HepG2 (cell line): ENCODE results near the gene DHRS1. TPM values are rescaled to one million over a fixed set of nuclear protein-coding genes. Genes with fewer than 3 reads are reported as not detected.

Experiments used
- ASH2L ChIP-seq: fragments of 300-600, 200-600 bp; sonication (generic); IDR thresholded peaks from 2 replicates; pipeline ENCODE4 v1.7.0; 2017; ENCODE audit warnings: low read depth, mild to moderate bottlenecking, moderate library complexity, mixed read lengths, low read length; ENCODE audit not compliant: insufficient read length
- ATF1 ChIP-seq: IDR thresholded peaks from 2 replicates; pipeline ENCODE4 v1.6.1; 2016; ENCODE audit warnings: mild to moderate bottlenecking, control low read depth
- ATM ChIP-seq: fragments of 450-650 bp; IDR thresholded peaks from 2 replicates; pipeline ENCODE4 v1.7.1; 2017; ENCODE audit warnings: mild to moderate bottlenecking, borderline replicate concordance
- FOXM1 ChIP-seq: sonication (generic); formaldehyde crosslinking; IDR thresholded peaks from 2 replicates; pipeline ENCODE4 v1.5.0; 2020; ENCODE audit warnings: missing genetic modification reagents
- GABPA ChIP-seq, 2 experiments: IDR thresholded peaks; 2 replicates each; pipeline ENCODE4 v1.6.1; 2011 to 2016; ENCODE audit warnings: low read depth in 2 of 2, low read length in 1 of 2, missing biosample characterization in 1 of 2, missing genetic modification characterization in 1 of 2
- GLI4 ChIP-seq: sonication (generic); formaldehyde crosslinking; IDR thresholded peaks from 2 replicates; pipeline ENCODE4 v1.5.1; 2020; ENCODE audit warnings: missing genetic modification reagents, mild to moderate bottlenecking, moderate library complexity, borderline replicate concordance
- HIVEP1 ChIP-seq: sonication (generic); formaldehyde crosslinking; IDR thresholded peaks from 2 replicates; pipeline ENCODE4 v1.4.0; 2020; ENCODE audit warnings: mild to moderate bottlenecking, missing genetic modification reagents
- JUNB ChIP-seq: sonication (generic); formaldehyde crosslinking; IDR thresholded peaks from 2 replicates; pipeline ENCODE4 v1.8.0; 2022; ENCODE audit warnings: missing genetic modification reagents, mild to moderate bottlenecking, borderline replicate concordance
- KLF12 ChIP-seq: sonication (generic); formaldehyde crosslinking; IDR thresholded peaks from 2 replicates; pipeline ENCODE4 v1.4.0; 2020; ENCODE audit warnings: missing genetic modification reagents, borderline replicate concordance
- PAF1 ChIP-seq: IDR thresholded peaks from 2 replicates; pipeline ENCODE4 v1.6.1; 2016; ENCODE audit warnings: missing genetic modification reagents, missing compliant biosample characterization
- PAX8 ChIP-seq: sonication (generic); formaldehyde crosslinking; IDR thresholded peaks from 2 replicates; pipeline ENCODE4 v1.8.0; 2022; ENCODE audit warnings: mild to moderate bottlenecking, missing genetic modification reagents, borderline replicate concordance
- RBM39 ChIP-seq: fragments of 200-400 bp; formaldehyde crosslinking; IDR thresholded peaks from one replicate; pipeline ENCODE4 v1.6.1; 2018; ENCODE audit warnings: antibody characterized with exemption, mild to moderate bottlenecking, low read depth, low read length; ENCODE audit not compliant: poor library complexity, severe bottlenecking
- SIN3B ChIP-seq: fragments of 150-350 bp; IDR thresholded peaks from 2 replicates; pipeline ENCODE4 v1.6.1; 2014; ENCODE audit warnings: low read length
- SNAPC2 ChIP-seq: sonication (generic); formaldehyde crosslinking; IDR thresholded peaks from 2 replicates; pipeline ENCODE4 v1.8.1; 2022; ENCODE audit warnings: mild to moderate bottlenecking, missing genetic modification reagents
- SP1 ChIP-seq, 2 experiments: fragments of 450-650 bp in 1 of 2; sonication (generic) in 1 of 2; formaldehyde crosslinking in 1 of 2; IDR thresholded peaks; 2 replicates each; pipeline versions ENCODE4 v1.4.0 to v1.6.1; 2016 to 2020; ENCODE audit warnings: missing genetic modification reagents in 1 of 2
- SRF ChIP-seq: IDR thresholded peaks from 2 replicates; pipeline ENCODE4 v1.6.1; 2011; ENCODE audit warnings: mild to moderate bottlenecking, low read depth, low read length, moderate library complexity
- TOPORS ChIP-seq: sonication (generic); formaldehyde crosslinking; IDR thresholded peaks from 2 replicates; pipeline ENCODE4 v1.8.0; 2023; ENCODE audit warnings: mild to moderate bottlenecking, missing genetic modification reagents
- ZBTB46 ChIP-seq: sonication (generic); formaldehyde crosslinking; IDR thresholded peaks from 2 replicates; pipeline ENCODE4 v1.4.0; 2020; ENCODE audit warnings: mild to moderate bottlenecking, missing genetic modification reagents, borderline replicate concordance
- ZNF296 ChIP-seq: sonication (generic); formaldehyde crosslinking; conservative IDR thresholded peaks from 2 replicates; pipeline ENCODE4 v1.5.0; 2020; ENCODE audit warnings: mild to moderate bottlenecking, missing genetic modification reagents
- ZNF446 ChIP-seq: sonication (generic); formaldehyde crosslinking; IDR thresholded peaks from 2 replicates; pipeline ENCODE4 v1.5.0; 2020; ENCODE audit warnings: mild to moderate bottlenecking, missing genetic modification reagents
- ZNF567 ChIP-seq: sonication (generic); formaldehyde crosslinking; IDR thresholded peaks from 2 replicates; pipeline ENCODE4 v1.8.1; 2023; ENCODE audit warnings: mild to moderate bottlenecking, missing genetic modification reagents, borderline replicate concordance
- ZNF607 ChIP-seq: sonication (generic); formaldehyde crosslinking; IDR thresholded peaks from 2 replicates; pipeline ENCODE4 v1.5.1; 2020; ENCODE audit warnings: missing genetic modification reagents, mild to moderate bottlenecking, borderline replicate concordance
- ZNF691 ChIP-seq: sonication (generic); formaldehyde crosslinking; IDR thresholded peaks from 2 replicates; pipeline ENCODE4 v1.4.0; 2020; ENCODE audit warnings: missing genetic modification reagents, low read depth, mild to moderate bottlenecking, borderline replicate concordance
- polyA plus RNA-seq, 8 experiments: library from polyadenylated mRNA; depleted of rRNA in 3 of 8; stranded (reverse) in 7 of 8; unstranded in 1 of 8; fragments of >200 nt; fragmentation: Illumina TruSeq in 4 of 8; extraction: Trizol in 4 of 8; gene quantifications; 2 replicates each; pipeline versions ENCODE4 v1.2.1 to v1.2.3, GENCODE V29; 2011 to 2016; ENCODE audit warnings: low read depth in 4 of 8, missing spikeins in 1 of 8, mixed read lengths in 1 of 8; ENCODE audit not compliant: insufficient read depth in 1 of 8
- total RNA-seq, 5 experiments: library from RNA; depleted of rRNA; stranded (reverse); fragments of >200 nt; fragmentation: Illumina TruSeq; extraction: Trizol; gene quantifications; 2 replicates each; pipeline ENCODE4 v1.2.3, GENCODE V29; 2016; ENCODE audit warnings: low read depth in 1 of 5
- TF ChIP-seq, protein P1 (sequence below): sonication (generic); formaldehyde crosslinking; IDR thresholded peaks from 2 replicates; pipeline ENCODE4 v1.4.0; 2020; ENCODE audit warnings: missing genetic modification reagents, borderline replicate concordance

Gene DHRS1
- total and polyA plus RNA-seq, 2 of the 13 experiments (the other 11 are each of a cell fraction or from before 2014, with no cell fraction given): 49.8 to 60.8 TPM

DNA sequence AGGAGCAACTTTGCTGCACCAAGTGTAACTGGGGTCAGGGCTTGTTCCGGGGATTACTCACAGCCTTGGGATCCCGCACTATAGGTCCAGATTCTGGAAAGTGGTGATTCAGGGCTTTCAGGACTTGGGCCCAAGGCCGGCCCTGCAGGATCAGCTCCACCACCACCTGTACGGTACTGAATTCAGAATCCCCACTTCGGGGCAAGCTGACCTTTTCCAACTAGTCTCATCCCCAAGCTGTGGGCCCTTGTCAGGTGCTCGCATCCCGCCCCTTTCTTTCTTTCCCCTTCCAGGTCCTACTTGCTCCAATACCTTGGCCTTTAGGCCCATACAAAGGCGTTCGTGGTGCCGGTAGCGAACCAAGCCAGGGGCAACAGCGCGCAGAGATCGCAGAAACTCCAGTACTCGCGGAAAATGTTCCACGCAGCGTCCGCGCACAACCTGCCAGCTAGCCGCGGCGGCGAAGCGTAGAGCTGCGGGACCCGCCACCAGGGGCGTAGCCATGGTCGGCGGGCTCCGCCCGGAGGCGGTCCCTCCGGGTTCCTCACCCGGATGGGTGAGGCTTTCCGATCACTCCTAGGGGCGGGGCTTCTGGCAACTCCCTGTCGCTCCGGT lies 57.6 kb downstream of the DHRS1 start (continued):
- TF ChIP-seq SRF: 0 out of 2 replicates have a peak, but pooled peaks have one; percentile 0
- no peak for TF ChIP-seq FOXM1
- no peak for TF ChIP-seq SIN3B
- TF ChIP-seq JUNB: no peak
- no peak for TF ChIP-seq ASH2L
- peak; percentile 82; the same call in 1 of the 2 replicates for TF ChIP-seq ZNF567 (CRISPR knock-in tag)
- TF ChIP-seq ZBTB46 (CRISPR knock-in tag): no peak
- TF ChIP-seq GABPA (IDR thresholded peaks at IDR 0.05; ENCODE audit: low read depth, low read length): no peak
- TF ChIP-seq GABPA (CRISPR knock-in tag; IDR thresholded peaks at IDR 0.05; ENCODE audit: low read depth): no peak
- TF ChIP-seq, protein P1, sequence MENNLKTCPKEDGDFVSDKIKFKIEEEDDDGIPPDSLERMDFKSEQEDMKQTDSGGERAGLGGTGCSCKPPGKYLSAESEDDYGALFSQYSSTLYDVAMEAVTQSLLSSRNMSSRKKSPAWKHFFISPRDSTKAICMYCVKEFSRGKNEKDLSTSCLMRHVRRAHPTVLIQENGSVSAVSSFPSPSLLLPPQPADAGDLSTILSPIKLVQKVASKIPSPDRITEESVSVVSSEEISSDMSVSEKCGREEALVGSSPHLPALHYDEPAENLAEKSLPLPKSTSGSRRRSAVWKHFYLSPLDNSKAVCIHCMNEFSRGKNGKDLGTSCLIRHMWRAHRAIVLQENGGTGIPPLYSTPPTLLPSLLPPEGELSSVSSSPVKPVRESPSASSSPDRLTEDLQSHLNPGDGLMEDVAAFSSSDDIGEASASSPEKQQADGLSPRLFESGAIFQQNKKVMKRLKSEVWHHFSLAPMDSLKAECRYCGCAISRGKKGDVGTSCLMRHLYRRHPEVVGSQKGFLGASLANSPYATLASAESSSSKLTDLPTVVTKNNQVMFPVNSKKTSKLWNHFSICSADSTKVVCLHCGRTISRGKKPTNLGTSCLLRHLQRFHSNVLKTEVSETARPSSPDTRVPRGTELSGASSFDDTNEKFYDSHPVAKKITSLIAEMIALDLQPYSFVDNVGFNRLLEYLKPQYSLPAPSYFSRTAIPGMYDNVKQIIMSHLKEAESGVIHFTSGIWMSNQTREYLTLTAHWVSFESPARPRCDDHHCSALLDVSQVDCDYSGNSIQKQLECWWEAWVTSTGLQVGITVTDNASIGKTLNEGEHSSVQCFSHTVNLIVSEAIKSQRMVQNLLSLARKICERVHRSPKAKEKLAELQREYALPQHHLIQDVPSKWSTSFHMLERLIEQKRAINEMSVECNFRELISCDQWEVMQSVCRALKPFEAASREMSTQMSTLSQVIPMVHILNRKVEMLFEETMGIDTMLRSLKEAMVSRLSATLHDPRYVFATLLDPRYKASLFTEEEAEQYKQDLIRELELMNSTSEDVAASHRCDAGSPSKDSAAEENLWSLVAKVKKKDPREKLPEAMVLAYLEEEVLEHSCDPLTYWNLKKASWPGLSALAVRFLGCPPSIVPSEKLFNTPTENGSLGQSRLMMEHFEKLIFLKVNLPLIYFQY (CRISPR knock-in tag): no peak
- peak; percentile 78 for TF ChIP-seq ZNF296 (CRISPR knock-in tag)
- 0 out of 2 replicates have a peak, but pooled peaks have one; percentile 7 for TF ChIP-seq ZNF691 (CRISPR knock-in tag)
- no peak for TF ChIP-seq ZNF607 (CRISPR knock-in tag)
- no peak for TF ChIP-seq SP1 (IDR thresholded peaks at IDR 0.05)
- 0 out of 2 replicates have a peak, but pooled peaks have one; percentile 58 for TF ChIP-seq SP1 (CRISPR knock-in tag; IDR thresholded peaks at IDR 0.05)
- peak; percentile 18; the same call in 1 of the 2 replicates for TF ChIP-seq ZNF446 (CRISPR knock-in tag)
- TF ChIP-seq RBM39: peak; percentile 90
- no peak for TF ChIP-seq ATM
- TF ChIP-seq PAF1: peak; percentile 79
- TF ChIP-seq SNAPC2 (CRISPR knock-in tag): no peak
- TF ChIP-seq KLF12 (CRISPR knock-in tag): no peak
- TF ChIP-seq GLI4 (CRISPR knock-in tag): no peak; the same call in 1 of the 2 replicates
- no peak for TF ChIP-seq HIVEP1 (CRISPR knock-in tag)
- no peak for TF ChIP-seq ATF1 (CRISPR knock-in tag)
- no peak for TF ChIP-seq PAX8
- TF ChIP-seq TOPORS (CRISPR knock-in tag): no peak
